CD4-positive, alpha-beta memory T cell (primary cell): ENCODE results near the gene MAP1LC3B2. TPM values are rescaled to one million over a fixed set of nuclear protein-coding genes. Genes with fewer than 3 reads are reported as not detected.

Source experiments
- CTCF ChIA-PET: fragments of 350-600 bp; sonication (Branson Sonifier 250); formaldehyde crosslinking; loops from one replicate; lab custom pipeline; 2021; ENCODE audit warnings: inconsistent platforms; ENCODE audit not compliant: partially characterized antibody; lab: Charles Lee
- POLR2A ChIA-PET: fragments of 350-600 bp; sonication (Branson Sonifier 250); formaldehyde crosslinking; loops from one replicate; lab custom pipeline; 2021; ENCODE audit not compliant: partially characterized antibody; lab: Charles Lee
- DNase-seq, 5 donors: peaks; one replicate each; pipeline versions ENCODE4 v3.0.0 to v3.0.0-alpha.2; 2020 to 2022; ENCODE audit warnings: mixed read lengths in 1 of 5
- H3K27ac ChIP-seq: one replicate; pipeline ENCODE4 v1.7.0; 2013; ENCODE audit warnings: low read depth, low read length
- H3K27me3 ChIP-seq: 2 replicates; pipeline ENCODE4 v1.7.0; 2013; ENCODE audit warnings: mild to moderate bottlenecking, low read length, moderate library complexity; ENCODE audit not compliant: insufficient read depth
- H3K36me3 ChIP-seq: 2 replicates; pipeline ENCODE4 v1.7.0; 2013; ENCODE audit warnings: mild to moderate bottlenecking, low read length, moderate library complexity; ENCODE audit not compliant: insufficient read depth
- H3K4me1 ChIP-seq: 2 replicates; pipeline ENCODE4 v1.7.0; 2013; ENCODE audit warnings: mild to moderate bottlenecking, low read length, moderate library complexity; ENCODE audit not compliant: insufficient read depth
- H3K4me3 ChIP-seq, 2 donors: one replicate each; pipeline ENCODE4 v1.7.0; 2013; ENCODE audit warnings: low read length in 2 of 2, mild to moderate bottlenecking in 1 of 2
- H3K9me3 ChIP-seq, 2 donors: one replicate each; pipeline ENCODE4 v1.7.0; 2013; ENCODE audit warnings: low read length in 2 of 2, control low read depth in 1 of 2; ENCODE audit not compliant: control insufficient read depth in 1 of 2
- H3K27ac Mint-ChIP-seq, 7 donors: one replicate each; pipeline ENCODE4 v1.8.0; 2020 to 2021; ENCODE audit warnings: mixed read lengths in 7 of 7, mild to moderate bottlenecking in 6 of 7, inconsistent platforms in 3 of 7, moderate library complexity in 3 of 7
- H3K27me3 Mint-ChIP-seq, 2 donors: one replicate each; pipeline ENCODE4 v1.8.0; 2020 to 2021; ENCODE audit warnings: mixed read lengths in 2 of 2
- H3K36me3 Mint-ChIP-seq, 2 donors: one replicate each; pipeline ENCODE4 v1.8.0; 2020 to 2021; ENCODE audit warnings: mixed read lengths in 2 of 2, inconsistent platforms in 1 of 2, mild to moderate bottlenecking in 1 of 2
- H3K4me1 Mint-ChIP-seq, 4 donors: one replicate each; pipeline ENCODE4 v1.8.0; 2020 to 2021; ENCODE audit warnings: mixed read lengths in 4 of 4, mild to moderate bottlenecking in 1 of 4
- H3K4me3 Mint-ChIP-seq, 8 donors: one replicate each; pipeline ENCODE4 v1.8.0; 2020 to 2021; ENCODE audit warnings: mixed read lengths in 8 of 8, mild to moderate bottlenecking in 7 of 8, moderate library complexity in 6 of 8, inconsistent platforms in 3 of 8
- H3K9me3 Mint-ChIP-seq, 8 donors: one replicate each; pipeline ENCODE4 v1.8.0; 2020 to 2021; ENCODE audit warnings: mixed read lengths in 8 of 8, mild to moderate bottlenecking in 5 of 8, inconsistent platforms in 3 of 8, moderate library complexity in 1 of 8
- intact Hi-C: fragments of 100-400 bp; cut with micrococcal nuclease; formaldehyde crosslinking; loops from one replicate; pipeline ENCODE4 v1.15.1; 2023
- polyA plus RNA-seq, 2 donors: library from polyadenylated mRNA; unstranded; fragments of 300-500 nt; fragmentation: Illumina TruSeq; gene quantifications; one replicate each; pipeline ENCODE4 v1.2.3, GENCODE V29; 2021
- total RNA-seq, 2 experiments: library from RNA; stranded (reverse); gene quantifications; one replicate each; pipeline ENCODE4 v1.2.3, GENCODE V29; 2021

Gene MAP1LC3B2
- total and polyA plus RNA-seq, 4 experiments from 2014 or later: 1.7 to 6.8 (median 3.6) TPM

DNA sequence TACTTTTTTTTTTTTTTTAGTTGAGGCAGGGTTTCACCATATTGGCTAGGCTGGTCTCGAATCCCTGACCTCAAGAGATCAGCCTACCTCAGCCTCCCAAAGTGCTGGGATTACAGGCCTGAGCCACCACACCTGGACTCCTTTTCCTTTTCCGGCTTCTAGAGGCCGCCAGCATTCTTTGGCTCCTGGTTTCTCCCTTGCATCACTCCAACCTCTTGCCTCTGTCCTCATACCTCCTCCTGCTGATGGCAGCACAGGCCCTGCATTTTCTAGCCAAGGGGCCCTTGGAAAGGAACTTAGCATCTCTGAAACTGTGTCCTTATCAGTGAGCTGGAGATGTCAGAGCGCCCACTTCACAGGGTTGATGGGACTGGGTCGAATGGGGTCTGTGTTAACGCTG lies 53.3 kb downstream of the MAP1LC3B2 start:
- peaks cover 0 to 3% (median 0%) of the 10 kb centered on the region in 8 donors for H3K9me3 Mint-ChIP-seq
- Histone ChIP-seq H3K4me3 (no peak overlapping the region), H3K27me3 (no peaks in the 10 kb centered on the region), H3K27ac (no peak overlapping the region), H3K9me3 (no peaks in the 10 kb centered on the region), H3K36me3 (no peaks in the 10 kb centered on the region), H3K4me1 (no peaks in the 10 kb centered on the region)
- no peak overlapping the region for H3K27ac Mint-ChIP-seq
- H3K4me1 Mint-ChIP-seq: peaks cover 0 to 2% (median 0%) of the 10 kb centered on the region in 4 donors
- CTCF ChIA-PET: interaction anchor here (0.7 kb wide), 1 partner anchor 13 kb away, joined by 3 read pairs; no protein-coding TSS in a partner anchor
- intact Hi-C loops: no loop called here
- POLR2A ChIA-PET: no interaction called here
- DNase-seq: no peak
- no peaks in the 10 kb centered on the region for H3K36me3 Mint-ChIP-seq
- H3K27me3 Mint-ChIP-seq: peaks cover 0 to 2% of the 10 kb centered on the region in 2 donors
- no peak overlapping the region for H3K4me3 Mint-ChIP-seq

DNA sequence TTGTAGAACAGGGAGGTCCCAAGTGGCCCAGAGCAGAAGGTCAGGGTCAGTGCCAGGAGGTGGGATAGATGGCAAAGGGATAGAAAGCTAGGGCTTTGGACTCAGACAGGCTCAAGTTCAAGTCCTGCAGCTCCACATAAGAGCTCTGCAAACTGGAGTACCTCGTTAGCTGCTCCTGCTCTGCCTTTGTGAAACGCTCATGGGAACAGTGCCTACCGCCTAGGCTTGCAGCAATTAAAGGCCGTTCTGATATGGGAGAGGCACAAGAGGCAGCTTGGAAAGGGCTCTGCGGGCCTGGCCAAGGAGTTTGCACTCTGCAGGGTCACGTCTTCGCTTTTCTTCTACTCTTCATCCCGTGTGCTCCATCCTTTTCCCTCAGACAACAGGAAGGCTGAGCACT lies 54.1 kb downstream of the MAP1LC3B2 start:
- Histone ChIP-seq H3K9me3 (no peaks in the 10 kb centered on the region), H3K4me3 (no peak overlapping the region), H3K27me3 (no peaks in the 10 kb centered on the region), H3K27ac (no peak overlapping the region), H3K36me3 (no peaks in the 10 kb centered on the region), H3K4me1 (no peaks in the 10 kb centered on the region)
- intact Hi-C loops: no loop called here
- no peak for DNase-seq
- H3K27ac Mint-ChIP-seq: peak overlapping the region in 2 of 7 donors; percentile 36 to 63
- no peaks in the 10 kb centered on the region for H3K36me3 Mint-ChIP-seq
- CTCF ChIA-PET: interaction anchor here (0.7 to 1.1 kb wide), 2 partner anchors 13 to 133 kb away, joined by 3 read pairs; no protein-coding TSS in a partner anchor
- no peak overlapping the region for H3K4me3 Mint-ChIP-seq
- H3K9me3 Mint-ChIP-seq: peaks cover 0 to 3% (median 0%) of the 10 kb centered on the region in 8 donors
- peaks cover 0 to 2% of the 10 kb centered on the region in 2 donors for H3K27me3 Mint-ChIP-seq
- H3K4me1 Mint-ChIP-seq: peaks cover 0 to 2% (median 0%) of the 10 kb centered on the region in 4 donors
- POLR2A ChIA-PET: no interaction called here

DNA sequence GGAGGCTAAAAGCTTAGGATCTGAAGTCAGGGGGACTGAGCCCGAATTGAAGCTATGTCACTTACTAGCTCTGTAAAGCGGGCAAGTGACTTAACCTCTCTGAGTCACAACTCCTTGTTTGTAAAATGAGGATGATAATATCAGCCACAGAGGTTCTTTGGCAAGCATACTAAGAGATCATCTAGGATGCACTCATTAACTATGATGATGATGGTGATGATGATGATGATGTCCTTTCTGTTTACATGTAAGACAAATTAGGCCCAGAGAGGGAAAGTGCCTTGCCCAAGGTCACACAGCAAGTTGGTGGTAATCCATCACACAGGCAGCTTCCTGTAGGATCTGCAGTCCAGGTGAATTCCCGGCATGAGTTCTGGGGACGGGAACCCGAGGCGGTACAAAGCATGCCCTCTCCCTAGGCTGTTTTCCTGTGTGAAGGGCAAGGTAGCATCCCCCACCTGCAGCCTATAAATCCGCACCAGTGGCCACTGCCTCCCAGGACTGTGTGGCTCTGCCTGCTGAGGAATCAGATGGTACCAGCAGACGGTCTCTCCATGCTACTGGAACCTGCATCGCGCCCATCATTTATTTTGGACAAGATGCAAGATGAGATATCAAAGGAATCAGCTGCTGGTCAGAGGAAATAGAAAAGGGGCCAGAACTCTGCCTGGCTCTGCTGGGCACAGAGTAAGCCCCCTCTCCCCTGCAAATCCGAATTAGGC lies 55.2 kb downstream of the MAP1LC3B2 start:
- H3K27me3 ChIP-seq: no peaks in the 10 kb centered on the region
- Mint-ChIP-seq H3K4me1 (peaks cover 0 to 2% (median 0%) of the 10 kb centered on the region in 4 donors), H3K27ac (no peak overlapping the region), H3K27me3 (peaks cover 2 to 4% of the 10 kb centered on the region in 2 donors), H3K36me3 (no peaks in the 10 kb centered on the region), H3K9me3 (peaks cover 0 to 4% (median 0%) of the 10 kb centered on the region in 8 donors), H3K4me3 (no peak overlapping the region)
- ChIA-PET CTCF (interaction anchor here (1.1 kb wide), 1 partner anchor 134 kb away, joined by 3 read pairs; no protein-coding TSS in a partner anchor), POLR2A (no interaction called here)
- no peaks in the 10 kb centered on the region for H3K4me1 ChIP-seq
- no peaks in the 10 kb centered on the region for H3K36me3 ChIP-seq
- H3K9me3 ChIP-seq: no peaks in the 10 kb centered on the region
- H3K27ac ChIP-seq: no peak overlapping the region
- intact Hi-C loops: no loop called here
- DNase-seq: no peak
- H3K4me3 ChIP-seq: no peak overlapping the region

DNA sequence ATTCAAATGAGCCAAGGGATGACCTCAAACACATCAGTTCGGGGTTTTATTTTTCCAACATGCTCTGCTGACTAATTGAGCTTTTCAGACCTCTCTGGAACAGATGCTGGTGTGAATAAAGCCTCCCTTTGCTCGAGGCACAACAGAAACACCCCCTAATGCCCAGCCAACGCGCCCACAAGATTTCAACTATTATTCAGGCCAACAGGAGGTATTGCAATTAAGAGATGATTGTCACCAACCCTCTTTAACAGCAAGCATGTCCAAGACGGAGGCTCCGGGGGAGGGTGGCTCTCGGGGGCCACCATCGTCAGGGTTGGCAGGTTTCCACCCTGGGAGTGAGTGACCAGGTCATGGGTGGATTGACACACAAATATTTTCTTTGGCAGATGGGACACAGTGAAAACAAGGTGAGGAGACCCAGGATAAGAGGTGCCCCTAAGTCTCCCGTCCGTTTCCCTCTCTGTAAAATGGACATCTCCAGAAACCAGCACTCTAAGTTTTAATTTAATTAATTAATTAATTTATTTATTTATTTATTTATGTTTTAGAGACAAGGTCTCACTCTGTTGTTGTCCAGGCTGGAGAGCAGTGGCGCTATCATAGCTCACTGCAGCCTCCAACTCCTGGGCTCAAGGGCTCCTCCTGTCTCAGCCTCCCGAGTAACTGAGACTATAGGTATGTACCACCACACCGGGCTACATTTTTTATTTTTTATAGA lies 56.1 kb downstream of the MAP1LC3B2 start:
- intact Hi-C loops: no loop called here
- no peaks in the 10 kb centered on the region for H3K9me3 ChIP-seq
- Mint-ChIP-seq H3K27ac (no peak overlapping the region), H3K36me3 (no peaks in the 10 kb centered on the region), H3K27me3 (peaks cover 5 to 6% of the 10 kb centered on the region in 2 donors), H3K9me3 (peaks cover 0 to 5% (median 0%) of the 10 kb centered on the region in 8 donors), H3K4me3 (no peak overlapping the region), H3K4me1 (peaks cover 0 to 2% (median 0%) of the 10 kb centered on the region in 4 donors)
- no peak overlapping the region for H3K27ac ChIP-seq
- no peak overlapping the region for H3K4me3 ChIP-seq
- no peaks in the 10 kb centered on the region for H3K27me3 ChIP-seq
- H3K36me3 ChIP-seq: no peaks in the 10 kb centered on the region
- ChIA-PET CTCF (no interaction called here), POLR2A (no interaction called here)
- DNase-seq: no peak
- no peaks in the 10 kb centered on the region for H3K4me1 ChIP-seq

DNA sequence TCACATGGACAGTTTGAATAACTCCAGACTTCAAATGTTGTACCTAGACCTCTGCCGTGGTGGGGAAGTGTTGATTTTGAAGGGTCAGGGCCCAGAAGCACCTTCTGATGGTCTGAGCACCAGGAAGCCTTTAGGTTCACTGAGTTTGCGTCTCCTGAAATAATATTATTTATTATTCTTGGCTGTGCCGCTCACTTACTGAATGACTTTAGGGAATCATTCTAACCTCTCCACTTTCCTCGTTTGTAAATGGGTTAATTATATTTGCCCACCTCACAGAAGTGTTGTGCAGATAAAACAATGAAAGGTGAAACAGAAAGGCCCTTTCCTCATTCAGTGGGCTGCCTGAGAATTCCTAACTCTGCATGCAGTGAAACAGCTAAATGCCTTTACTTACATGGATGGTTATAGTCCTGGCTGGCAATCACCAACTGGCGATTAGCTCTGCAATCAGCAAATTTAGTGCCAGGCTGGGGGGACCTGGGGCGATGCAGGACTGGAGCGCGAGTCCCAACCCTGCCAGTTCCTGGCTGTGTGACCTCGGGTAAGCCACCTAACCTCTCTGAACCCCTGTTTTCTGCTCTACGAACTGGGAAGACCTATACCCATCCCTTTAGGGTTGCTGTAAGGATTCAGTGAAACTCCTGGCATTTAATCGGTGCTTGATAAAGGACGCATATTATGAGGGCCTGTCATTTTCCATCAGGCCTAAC lies 57.5 kb downstream of the MAP1LC3B2 start:
- H3K4me3 Mint-ChIP-seq: no peak overlapping the region
- peak overlapping the region in 1 of 7 donors; percentile 19 for H3K27ac Mint-ChIP-seq
- H3K4me1 Mint-ChIP-seq: no peaks in the 10 kb centered on the region
- no peak for DNase-seq
- Histone ChIP-seq H3K36me3 (no peaks in the 10 kb centered on the region), H3K9me3 (no peaks in the 10 kb centered on the region), H3K27ac (no peak overlapping the region), H3K4me3 (no peak overlapping the region), H3K27me3 (no peaks in the 10 kb centered on the region), H3K4me1 (no peaks in the 10 kb centered on the region)
- POLR2A ChIA-PET: no interaction called here
- peaks cover 5 to 6% of the 10 kb centered on the region in 2 donors for H3K27me3 Mint-ChIP-seq
- intact Hi-C loops: no loop called here
- no peaks in the 10 kb centered on the region for H3K36me3 Mint-ChIP-seq
- peaks cover 0 to 5% (median under 1%) of the 10 kb centered on the region in 8 donors for H3K9me3 Mint-ChIP-seq
- CTCF ChIA-PET: interaction anchor here (1.4 kb wide), 1 partner anchor 16 kb away, joined by 4 read pairs; no protein-coding TSS in a partner anchor

DNA sequence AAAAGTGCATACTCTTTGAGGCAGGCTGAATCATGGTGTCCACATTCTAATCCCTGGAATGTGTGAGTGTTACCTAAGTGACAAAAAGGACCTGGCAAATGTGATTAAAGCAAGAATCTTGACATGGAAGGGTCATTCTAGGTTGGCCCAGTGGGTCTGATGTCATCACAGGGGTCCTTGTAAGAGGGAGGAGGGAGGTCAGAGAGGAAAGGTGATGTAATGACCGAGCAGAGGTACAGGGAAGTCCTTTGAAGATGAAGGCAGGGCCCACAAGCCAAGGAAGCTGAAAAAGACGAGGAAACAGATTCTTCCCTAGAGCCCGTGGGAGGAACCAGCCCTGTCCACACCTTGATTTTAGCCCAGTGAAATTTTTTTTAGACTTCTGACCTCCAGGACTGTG lies 60.1 kb downstream of the MAP1LC3B2 start:
- CTCF ChIA-PET: no interaction called here
- DNase-seq: no peak
- Histone ChIP-seq H3K36me3 (no peaks in the 10 kb centered on the region), H3K4me3 (no peak overlapping the region), H3K9me3 (no peaks in the 10 kb centered on the region), H3K27me3 (no peaks in the 10 kb centered on the region), H3K27ac (no peak overlapping the region), H3K4me1 (no peaks in the 10 kb centered on the region)
- Mint-ChIP-seq H3K4me3 (no peak overlapping the region), H3K36me3 (no peaks in the 10 kb centered on the region), H3K4me1 (no peaks in the 10 kb centered on the region), H3K27ac (no peak overlapping the region), H3K9me3 (peaks cover 0 to 22% (median 15%) of the 10 kb centered on the region in 8 donors), H3K27me3 (peaks cover 6 to 12% of the 10 kb centered on the region in 2 donors)
- intact Hi-C loops: no loop called here
- POLR2A ChIA-PET: no interaction called here

DNA sequence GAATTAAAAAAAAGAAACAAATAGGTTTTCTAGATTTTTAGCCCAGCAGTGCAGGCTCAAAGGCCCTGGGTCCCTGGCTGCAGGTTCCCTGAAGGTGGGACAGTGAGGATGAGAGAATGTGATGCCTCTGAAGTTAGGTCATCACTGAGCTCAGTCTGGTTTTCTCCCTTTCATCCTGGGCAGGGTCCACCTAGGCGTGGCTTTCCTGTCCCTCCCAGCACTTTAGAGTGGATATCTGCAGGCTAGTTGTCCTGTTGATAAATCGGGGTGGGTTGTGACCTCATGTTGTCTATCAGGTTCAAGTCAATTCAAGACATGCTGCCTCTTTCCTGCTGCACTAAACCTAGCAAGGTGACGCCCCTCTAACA lies 60.9 kb downstream of the MAP1LC3B2 start:
- Histone ChIP-seq H3K27ac (no peak overlapping the region), H3K4me3 (no peak overlapping the region), H3K36me3 (no peaks in the 10 kb centered on the region), H3K4me1 (no peaks in the 10 kb centered on the region), H3K9me3 (no peaks in the 10 kb centered on the region), H3K27me3 (no peaks in the 10 kb centered on the region)
- intact Hi-C loops: no loop called here
- Mint-ChIP-seq H3K9me3 (peaks cover 0 to 22% (median 15%) of the 10 kb centered on the region in 8 donors), H3K27ac (no peak overlapping the region), H3K4me3 (no peak overlapping the region), H3K36me3 (no peaks in the 10 kb centered on the region), H3K4me1 (no peaks in the 10 kb centered on the region), H3K27me3 (peaks cover 6 to 12% of the 10 kb centered on the region in 2 donors)
- DNase-seq: no peak
- ChIA-PET CTCF (no interaction called here), POLR2A (no interaction called here)
